Measurements from ENCODE around the gene FBXW11. TPM values are rescaled to one million over a fixed set of nuclear protein-coding genes. Genes with fewer than 3 reads are reported as not detected.

FBXW11 gene
- total and polyA plus RNA-seq, 9 donors = 20.5 to 73.4 (median 53.0) TPM

GRCh38 chr5:171975877-171976667 lies 30.4 kb downstream of the FBXW11 start:
- intact Hi-C loops (cut with DNase I) = no loop called here
- Histone ChIP-seq H3K36me3 (no peaks in the 10 kb centered on the region), H3K4me3 (no peak overlapping the region), H3K27ac (no peak overlapping the region), H3K9me3 (no peaks in the 10 kb centered on the region), H3K4me1 (ENCODE audit: insufficient read depth) (peaks cover 10% of the 10 kb centered on the region), H3K27me3 (no peaks in the 10 kb centered on the region)
- TF ChIP-seq EP300 (IDR thresholded peaks at IDR 0.05) (no peak), POLR2A (IDR thresholded peaks at IDR 0.05) (no peak), CTCF (IDR thresholded peaks at IDR 0.05) (no peak)
- WGBS, 3 donors = 31 to 41% (median 33%) methylated on average over 5 of the region's 5 CpGs
- no peak for DNase-seq

- Histone ChIP-seq H3K27ac (no peak overlapping the region), H3K4me1 (ENCODE audit: insufficient read depth) (peaks cover 12% of the 10 kb centered on the region), H3K27me3 (no peaks in the 10 kb centered on the region), H3K4me3 (no peak overlapping the region), H3K36me3 (no peaks in the 10 kb centered on the region), H3K9me3 (no peaks in the 10 kb centered on the region)
- TF ChIP-seq POLR2A (IDR thresholded peaks at IDR 0.05) (no peak), EP300 (IDR thresholded peaks at IDR 0.05) (no peak), CTCF (IDR thresholded peaks at IDR 0.05) (no peak)
- 19 to 26% (median 21%) methylated on average over 3 of the region's 3 CpGs for WGBS, 3 donors
- DNase-seq = no peak
- intact Hi-C loops (cut with DNase I) = no loop called here
Measured at GRCh38 chr5:171975262-171975876, 31.1 kb downstream of the FBXW11 start.

- TF ChIP-seq EP300 (IDR thresholded peaks at IDR 0.05) = no peak
- TF ChIP-seq POLR2A (IDR thresholded peaks at IDR 0.05) = no peak
- TF ChIP-seq CTCF (IDR thresholded peaks at IDR 0.05) = no peak
- intact Hi-C loops (cut with DNase I) = no loop called here
- peaks cover 12% of the 10 kb centered on the region for H3K4me1 ChIP-seq (ENCODE audit: insufficient read depth)
Measured at GRCh38 chr5:171970826-171971225, 35.6 kb downstream of the FBXW11 start.

GRCh38 chr5:171969288-171969880 lies 37.1 kb downstream of the FBXW11 start:
- Histone ChIP-seq H3K9me3 (no peaks in the 10 kb centered on the region), H3K27ac (no peak overlapping the region), H3K4me1 (ENCODE audit: insufficient read depth) (peaks cover 12% of the 10 kb centered on the region), H3K36me3 (no peaks in the 10 kb centered on the region), H3K27me3 (no peaks in the 10 kb centered on the region), H3K4me3 (no peak overlapping the region)
- intact Hi-C loops (cut with DNase I) = no loop called here
- DNase-seq = no peak
- WGBS, 3 donors = 64 to 78% (median 73%) methylated on average over 4 of the region's 4 CpGs
- no peak for TF ChIP-seq CTCF (IDR thresholded peaks at IDR 0.05)
- no peak for TF ChIP-seq EP300 (IDR thresholded peaks at IDR 0.05)
- no peak for TF ChIP-seq POLR2A (IDR thresholded peaks at IDR 0.05)

More at GRCh38 chr5:171970826-171971225, 35.6 kb downstream of the FBXW11 start:
- Histone ChIP-seq H3K9me3 (no peaks in the 10 kb centered on the region), H3K27ac (no peak overlapping the region), H3K27me3 (no peaks in the 10 kb centered on the region), H3K36me3 (no peaks in the 10 kb centered on the region), H3K4me3 (no peak overlapping the region)
- no peak for DNase-seq
- 62 to 72% (median 66%) methylated on average over 2 of the region's 2 CpGs for WGBS, 3 donors
